ENCODE data around the gene COMMD7. TPM values are rescaled to one million over a fixed set of nuclear protein-coding genes. Genes with fewer than 3 reads are reported as not detected.
"Not testable (repeated sequence)": the region's sequence is repeated elsewhere in the genome, so short reads cannot be mapped to it uniquely, and the experiment has no call there.

The COMMD7 gene
- polyA plus RNA-seq, 1 experiment = 84.8 TPM

DNA sequence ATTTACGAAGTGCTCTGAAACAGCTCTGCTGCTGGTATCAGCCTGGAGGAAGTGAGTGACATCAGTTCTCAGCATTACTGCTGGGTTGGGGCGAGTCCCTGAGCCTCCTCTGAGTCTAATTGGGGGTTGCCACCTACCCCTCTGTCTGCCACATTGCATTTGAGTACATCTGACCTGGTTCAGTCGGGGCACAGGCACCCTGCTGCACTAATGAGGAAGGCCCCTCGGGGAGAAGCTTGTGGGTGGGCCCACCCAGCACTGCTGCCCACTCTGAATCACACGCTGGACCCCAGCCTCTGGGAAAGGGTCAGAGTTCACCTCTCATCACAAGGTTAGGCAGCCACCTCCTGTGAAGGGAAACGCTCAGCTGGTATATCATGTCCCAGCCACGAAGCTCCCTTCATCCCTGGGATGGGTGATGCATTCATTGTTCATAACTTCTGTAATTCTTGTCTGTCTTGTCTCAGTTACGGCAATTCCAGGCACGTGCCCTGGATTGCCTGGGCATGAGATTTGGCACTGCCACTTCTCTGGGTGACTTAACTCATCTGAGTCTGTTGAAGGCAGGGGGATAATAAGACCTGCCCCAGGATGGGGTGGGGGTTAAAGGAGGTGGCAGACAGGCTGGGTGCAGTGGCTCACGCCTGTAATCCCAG is 32.2 kb upstream of the COMMD7 start:
- H3K27me3 ChIP-seq (ENCODE audit: control insufficient read depth, insufficient read depth, low read length) = no peaks in the 10 kb centered on the region
- POLR2A ChIA-PET = no interaction called here
- TF ChIP-seq, protein P1, sequence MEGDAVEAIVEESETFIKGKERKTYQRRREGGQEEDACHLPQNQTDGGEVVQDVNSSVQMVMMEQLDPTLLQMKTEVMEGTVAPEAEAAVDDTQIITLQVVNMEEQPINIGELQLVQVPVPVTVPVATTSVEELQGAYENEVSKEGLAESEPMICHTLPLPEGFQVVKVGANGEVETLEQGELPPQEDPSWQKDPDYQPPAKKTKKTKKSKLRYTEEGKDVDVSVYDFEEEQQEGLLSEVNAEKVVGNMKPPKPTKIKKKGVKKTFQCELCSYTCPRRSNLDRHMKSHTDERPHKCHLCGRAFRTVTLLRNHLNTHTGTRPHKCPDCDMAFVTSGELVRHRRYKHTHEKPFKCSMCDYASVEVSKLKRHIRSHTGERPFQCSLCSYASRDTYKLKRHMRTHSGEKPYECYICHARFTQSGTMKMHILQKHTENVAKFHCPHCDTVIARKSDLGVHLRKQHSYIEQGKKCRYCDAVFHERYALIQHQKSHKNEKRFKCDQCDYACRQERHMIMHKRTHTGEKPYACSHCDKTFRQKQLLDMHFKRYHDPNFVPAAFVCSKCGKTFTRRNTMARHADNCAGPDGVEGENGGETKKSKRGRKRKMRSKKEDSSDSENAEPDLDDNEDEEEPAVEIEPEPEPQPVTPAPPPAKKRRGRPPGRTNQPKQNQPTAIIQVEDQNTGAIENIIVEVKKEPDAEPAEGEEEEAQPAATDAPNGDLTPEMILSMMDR (IDR thresholded peaks at IDR 0.05; ENCODE audit: low read depth, low read length) = no peak
- no peak for DNase-seq (ENCODE audit: low read depth, low spot score)
- CTCF ChIA-PET = interaction anchor here (2.1 to 5.3 kb wide), 2 partner anchors 15 to 99 kb away, joined by 9 to 280 read pairs; partner anchors contain the start of gene C20orf203
- H3K4me3 ChIP-seq (ENCODE audit: low read depth, low read length) = no peak overlapping the region
- H3K27ac ChIP-seq (ENCODE audit: low read depth, low read length) = no peak overlapping the region
- no peaks in the 10 kb centered on the region for H3K9me3 ChIP-seq (ENCODE audit: control insufficient read depth, insufficient read depth, low read length)

DNA sequence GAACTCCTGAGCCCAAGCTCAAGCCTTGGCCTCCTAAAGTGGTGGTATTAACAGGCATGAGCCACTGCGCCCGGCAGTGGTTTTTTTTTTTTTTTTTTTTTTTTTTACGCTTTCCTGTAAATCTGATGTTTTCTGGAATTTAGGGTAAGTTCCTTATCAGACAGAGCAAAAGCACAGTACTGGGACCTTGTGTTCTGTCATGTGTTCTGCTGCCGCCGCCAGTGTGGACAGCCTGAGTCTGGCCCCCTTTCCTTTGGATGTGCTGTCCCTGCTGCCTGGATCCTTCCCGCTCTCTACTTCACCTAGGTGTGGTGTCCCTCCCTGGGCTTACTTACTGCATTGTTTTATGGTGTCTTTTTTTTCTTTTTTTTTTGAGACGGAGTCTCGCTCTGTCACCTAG is 30.6 kb upstream of the COMMD7 start:
- no peak overlapping the region for H3K27ac ChIP-seq (ENCODE audit: low read depth, low read length)
- TF ChIP-seq, protein P1 (IDR thresholded peaks at IDR 0.05; ENCODE audit: low read depth, low read length) = no peak
- H3K9me3 ChIP-seq (ENCODE audit: control insufficient read depth, insufficient read depth, low read length) = no peaks in the 10 kb centered on the region
- no peak for DNase-seq (ENCODE audit: low read depth, low spot score)
- H3K27me3 ChIP-seq (ENCODE audit: control insufficient read depth, insufficient read depth, low read length) = no peaks in the 10 kb centered on the region
- no peak overlapping the region for H3K4me3 ChIP-seq (ENCODE audit: low read depth, low read length)
- POLR2A ChIA-PET = interaction anchor here (0.7 kb wide), 1 partner anchor 46 kb away, joined by 7 read pairs; no protein-coding TSS in a partner anchor
- CTCF ChIA-PET = interaction anchor here (0.6 kb wide), 1 partner anchor 83 kb away, joined by 8 read pairs; no protein-coding TSS in a partner anchor

DNA sequence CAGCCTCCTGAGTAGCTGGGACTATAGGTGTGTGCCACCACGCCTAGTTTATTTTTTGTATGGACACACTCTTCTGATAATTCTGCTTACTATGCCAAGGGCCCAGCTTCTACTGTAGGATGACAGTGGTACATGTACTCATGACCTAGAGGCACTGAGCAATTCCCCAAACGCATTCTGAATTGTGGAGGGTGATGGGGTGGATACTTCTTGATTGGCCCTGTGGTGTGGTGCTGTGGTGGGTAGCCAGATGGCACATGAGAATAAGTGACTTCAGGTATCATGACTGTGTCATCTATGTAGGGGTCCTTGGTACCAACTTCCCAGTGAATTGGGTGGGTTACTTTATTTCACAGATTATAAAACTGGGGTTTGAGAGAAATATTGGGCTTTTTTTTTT is 30.0 kb upstream of the COMMD7 start:
- Histone ChIP-seq H3K27ac (ENCODE audit: low read depth, low read length) (no peak overlapping the region), H3K9me3 (ENCODE audit: control insufficient read depth, insufficient read depth, low read length) (no peaks in the 10 kb centered on the region), H3K4me3 (ENCODE audit: low read depth, low read length) (no peak overlapping the region), H3K27me3 (ENCODE audit: control insufficient read depth, insufficient read depth, low read length) (no peaks in the 10 kb centered on the region)
- ChIA-PET CTCF (no interaction called here), POLR2A (interaction anchor here (0.6 to 0.7 kb wide), 2 partner anchors 33 to 47 kb away, joined by 5 to 7 read pairs; no protein-coding TSS in a partner anchor)
- TF ChIP-seq, protein P1 (IDR thresholded peaks at IDR 0.05; ENCODE audit: low read depth, low read length) = no peak
- no peak for DNase-seq (ENCODE audit: low read depth, low spot score)

DNA sequence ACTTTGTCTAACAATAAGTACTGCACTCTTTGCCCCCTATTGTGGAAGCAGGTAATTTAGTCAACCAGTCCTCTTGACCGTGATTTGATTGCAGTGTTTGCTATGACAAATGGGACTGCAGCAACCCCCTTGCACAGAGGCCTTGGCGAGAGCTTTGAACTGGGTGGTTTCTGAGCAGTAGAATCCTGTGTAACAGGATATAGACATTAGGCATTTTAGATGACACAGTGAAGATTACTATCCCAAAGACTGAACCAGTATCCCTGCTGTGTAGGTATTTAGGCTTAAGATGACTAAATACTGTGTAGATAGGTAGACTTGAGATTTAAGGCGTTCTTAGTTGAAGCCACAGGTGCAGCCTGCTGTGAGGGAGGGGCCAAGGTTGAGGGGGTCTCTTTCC is 28.8 kb upstream of the COMMD7 start:
- ChIA-PET POLR2A (no interaction called here), CTCF (no interaction called here)
- TF ChIP-seq, protein P1 (IDR thresholded peaks at IDR 0.05; ENCODE audit: low read depth, low read length) = no peak
- no peaks in the 10 kb centered on the region for H3K27me3 ChIP-seq (ENCODE audit: control insufficient read depth, insufficient read depth, low read length)
- no peak overlapping the region for H3K27ac ChIP-seq (ENCODE audit: low read depth, low read length)
- H3K9me3 ChIP-seq (ENCODE audit: control insufficient read depth, insufficient read depth, low read length) = no peaks in the 10 kb centered on the region
- no peak for DNase-seq (ENCODE audit: low read depth, low spot score)
- no peak overlapping the region for H3K4me3 ChIP-seq (ENCODE audit: low read depth, low read length)

DNA sequence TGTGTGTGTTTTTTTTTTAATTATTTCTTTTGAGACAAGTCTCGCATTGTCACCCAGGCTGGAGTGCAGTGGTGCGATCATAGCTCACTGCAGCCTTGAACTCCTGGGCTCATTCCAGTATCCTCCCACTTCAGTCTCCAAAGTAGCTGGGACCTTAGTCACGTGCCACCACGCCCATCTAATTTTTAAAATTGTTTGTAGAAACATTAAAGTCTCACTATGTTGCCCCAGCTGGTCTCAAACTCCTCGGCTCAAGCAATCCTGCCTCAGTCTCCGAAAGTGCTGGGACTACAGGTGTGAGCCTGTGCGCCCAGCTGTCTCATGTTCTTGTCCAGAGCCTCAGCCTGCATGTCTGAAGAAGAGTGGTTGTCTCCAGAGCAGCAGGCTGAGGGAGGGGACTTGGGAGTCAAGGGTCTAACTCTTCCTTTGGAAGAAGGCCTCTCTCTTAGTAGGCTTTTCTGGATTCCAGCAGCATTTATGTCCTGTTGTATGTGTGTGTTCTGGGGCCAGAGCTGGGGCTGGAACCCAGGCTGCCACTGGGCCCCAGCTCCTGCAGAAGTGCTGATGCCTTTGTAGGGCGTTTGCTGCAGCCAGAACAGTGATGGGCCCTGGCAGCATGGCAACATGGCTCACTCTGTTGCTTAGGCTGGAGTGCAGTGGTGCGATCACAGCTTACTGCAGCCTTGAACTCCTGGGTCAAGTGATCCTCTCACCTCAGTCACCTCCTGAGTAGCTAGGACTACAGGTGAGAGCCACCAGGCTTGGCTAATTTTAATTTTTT is 24.3 kb upstream of the COMMD7 start:
- H3K4me3 ChIP-seq (ENCODE audit: low read depth, low read length) = no peak overlapping the region
- DNase-seq (ENCODE audit: low read depth, low spot score) = no peak
- no peaks in the 10 kb centered on the region for H3K27me3 ChIP-seq (ENCODE audit: control insufficient read depth, insufficient read depth, low read length)
- no peaks in the 10 kb centered on the region for H3K9me3 ChIP-seq (ENCODE audit: control insufficient read depth, insufficient read depth, low read length)
- TF ChIP-seq, protein P1 (IDR thresholded peaks at IDR 0.05; ENCODE audit: low read depth, low read length) = no peak
- ChIA-PET CTCF (interaction anchor here (0.8 to 2.1 kb wide), 2 partner anchors 11 to 16 kb away, joined by 3 to 19 read pairs; no protein-coding TSS in a partner anchor), POLR2A (no interaction called here)
- H3K27ac ChIP-seq (ENCODE audit: low read depth, low read length) = no peak overlapping the region

DNA sequence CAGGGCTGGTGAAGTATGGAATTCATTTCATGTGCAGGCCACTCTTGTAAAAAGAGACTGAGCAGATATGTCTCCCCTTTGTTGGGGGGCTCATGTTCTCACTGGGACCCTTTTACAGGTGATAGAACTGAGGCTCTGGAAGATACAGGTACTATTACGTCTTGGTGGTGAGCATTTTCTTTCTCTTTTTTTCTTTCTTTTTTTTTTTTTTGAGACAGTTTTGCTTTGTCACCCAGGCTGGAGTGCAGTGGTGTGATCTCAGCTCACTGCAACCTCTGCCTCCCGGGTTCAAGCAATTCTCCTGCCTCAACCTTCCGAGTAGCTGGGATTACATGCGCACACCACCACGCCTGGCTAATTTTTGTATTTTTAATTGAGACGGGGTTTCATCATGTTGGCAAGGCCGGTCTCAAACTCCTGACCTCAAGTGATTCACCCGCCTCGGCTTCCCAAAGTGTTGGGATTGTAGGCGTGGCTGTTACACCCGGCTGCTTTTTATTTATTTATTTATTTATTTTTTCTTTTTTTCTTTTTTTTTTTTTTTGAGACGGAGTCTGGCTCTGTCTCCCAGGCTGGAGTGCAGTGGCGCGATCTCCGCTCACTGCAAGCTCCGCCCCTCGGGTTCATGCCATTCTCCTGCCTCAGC is 22.1 kb upstream of the COMMD7 start:
- CTCF ChIA-PET = interaction anchor here (0.7 to 3.4 kb wide), 4 partner anchors 13 to 243 kb away, joined by 5 to 32 read pairs (median 16); partner anchors contain the start of gene C20orf203
- POLR2A ChIA-PET; DNase-seq (ENCODE audit: low read depth, low spot score): not testable (repeated sequence)

More for the DNA sequence above, 22.1 kb upstream of the COMMD7 start:
- not testable (repeated sequence) for H3K27me3 ChIP-seq (ENCODE audit: control insufficient read depth, insufficient read depth, low read length); H3K4me3 ChIP-seq (ENCODE audit: low read depth, low read length); H3K27ac ChIP-seq (ENCODE audit: low read depth, low read length); H3K9me3 ChIP-seq (ENCODE audit: control insufficient read depth, insufficient read depth, low read length)
